LNCAP (cell line): ENCODE results near the gene BBS7.

ENCODE experiments used
- TF ChIP-seq, protein P1 (sequence below): fragments of 450-650 bp; IDR thresholded peaks from 2 replicates; pipeline ENCODE4 v1.5.1; 2017; ENCODE audit warnings: mild to moderate bottlenecking

The BBS7 gene

DNA sequence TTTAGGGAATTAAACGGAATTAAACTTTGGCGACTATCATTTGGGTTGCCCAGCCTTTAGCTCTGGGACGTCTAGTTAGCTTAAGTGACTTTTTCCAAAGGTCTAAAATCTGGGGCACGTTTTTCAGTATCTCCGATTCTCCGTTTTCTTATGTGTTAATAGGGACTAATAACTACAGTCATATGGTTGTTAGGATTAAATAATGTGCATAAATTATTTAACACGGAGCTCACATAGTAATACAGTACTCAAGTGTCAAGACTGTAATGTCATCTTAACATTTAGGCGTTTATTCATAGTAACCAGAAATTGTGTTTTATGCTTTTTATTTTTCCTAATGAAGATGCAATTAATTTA, 46.1 kb downstream of the BBS7 start:
- TF ChIP-seq, protein P1, sequence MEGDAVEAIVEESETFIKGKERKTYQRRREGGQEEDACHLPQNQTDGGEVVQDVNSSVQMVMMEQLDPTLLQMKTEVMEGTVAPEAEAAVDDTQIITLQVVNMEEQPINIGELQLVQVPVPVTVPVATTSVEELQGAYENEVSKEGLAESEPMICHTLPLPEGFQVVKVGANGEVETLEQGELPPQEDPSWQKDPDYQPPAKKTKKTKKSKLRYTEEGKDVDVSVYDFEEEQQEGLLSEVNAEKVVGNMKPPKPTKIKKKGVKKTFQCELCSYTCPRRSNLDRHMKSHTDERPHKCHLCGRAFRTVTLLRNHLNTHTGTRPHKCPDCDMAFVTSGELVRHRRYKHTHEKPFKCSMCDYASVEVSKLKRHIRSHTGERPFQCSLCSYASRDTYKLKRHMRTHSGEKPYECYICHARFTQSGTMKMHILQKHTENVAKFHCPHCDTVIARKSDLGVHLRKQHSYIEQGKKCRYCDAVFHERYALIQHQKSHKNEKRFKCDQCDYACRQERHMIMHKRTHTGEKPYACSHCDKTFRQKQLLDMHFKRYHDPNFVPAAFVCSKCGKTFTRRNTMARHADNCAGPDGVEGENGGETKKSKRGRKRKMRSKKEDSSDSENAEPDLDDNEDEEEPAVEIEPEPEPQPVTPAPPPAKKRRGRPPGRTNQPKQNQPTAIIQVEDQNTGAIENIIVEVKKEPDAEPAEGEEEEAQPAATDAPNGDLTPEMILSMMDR, result no peak

DNA sequence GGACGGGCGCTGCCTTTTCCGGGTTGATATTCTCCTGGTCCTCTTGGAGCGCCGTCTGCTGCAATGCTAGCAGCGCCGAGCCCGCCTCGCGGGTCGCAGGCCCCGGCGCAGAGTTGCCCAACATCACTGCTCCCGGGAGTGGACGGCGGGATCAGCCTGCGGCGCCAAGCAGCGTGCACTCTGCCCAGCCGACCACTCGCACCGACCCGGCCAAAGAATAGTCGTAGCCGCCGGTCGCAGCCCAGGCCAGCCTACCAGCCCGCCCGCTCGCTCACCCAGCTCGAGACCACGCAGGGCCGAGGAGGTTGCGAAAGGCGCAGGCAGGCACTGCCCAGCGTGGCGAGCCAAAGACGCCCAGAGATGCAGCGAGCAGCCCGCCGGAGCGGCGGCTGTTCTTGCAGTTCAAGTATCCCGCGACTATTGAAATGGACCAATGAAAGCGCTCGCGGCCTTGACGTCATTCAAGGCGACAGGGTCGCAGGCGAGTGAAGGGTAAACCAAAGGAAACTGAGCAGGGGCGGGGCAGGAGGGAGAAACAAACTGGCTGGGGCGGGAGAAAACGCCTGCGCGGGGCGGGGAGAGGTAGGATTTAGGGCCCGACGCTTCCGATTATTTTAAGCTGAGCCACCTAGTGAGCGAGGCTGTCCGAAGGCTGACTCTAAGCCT, 46.6 kb downstream of the BBS7 start, which contains the start of gene CCNA2:
CCNA2 (minus strand) TSS at position 379 of the 666 bp plus-strand sequence; CDS start at position 124, 255 bp downstream.
- TF ChIP-seq, protein P1, result no peak

GRCh38 chr4:121822796-121823504, 47.3 kb downstream of the BBS7 start:
- TF ChIP-seq, protein P1, result no peak

GRCh38 chr4:121822047-121822446, 48.2 kb downstream of the BBS7 start:
- TF ChIP-seq, protein P1, result no peak

DNA sequence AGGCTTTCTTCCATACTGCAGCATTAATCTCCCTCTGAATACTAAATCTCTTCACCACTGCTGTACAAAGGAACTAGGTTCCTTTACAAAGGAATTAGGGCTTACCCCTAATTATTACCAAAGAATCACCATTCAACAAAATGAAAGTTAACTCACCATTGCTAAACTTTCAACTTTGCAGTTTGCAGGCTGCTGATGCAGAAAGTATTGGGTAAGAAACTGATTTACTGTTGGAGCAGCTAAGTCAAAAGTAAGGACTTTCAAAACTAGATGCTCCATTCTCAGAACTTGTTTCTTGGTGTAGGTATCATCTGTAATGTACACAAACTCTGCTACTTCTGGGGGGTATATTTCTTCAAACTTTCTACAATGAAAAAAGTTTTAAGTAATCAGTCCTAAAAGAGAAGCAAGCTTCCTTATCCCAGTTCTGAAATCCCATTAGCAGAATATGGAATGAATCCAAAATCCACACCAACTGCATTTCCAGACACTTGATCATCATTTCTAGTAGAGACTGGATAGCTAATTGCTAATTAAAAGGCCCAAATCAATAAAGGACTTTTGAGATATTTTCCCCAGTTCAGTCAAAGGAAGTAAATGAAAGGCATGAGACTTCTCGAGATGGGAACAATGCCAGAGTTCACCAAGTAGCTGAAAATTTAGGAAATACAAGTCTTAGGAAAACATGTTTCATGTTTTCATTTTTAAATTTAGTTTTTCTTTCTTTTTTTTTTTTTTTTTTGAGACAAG, 50.9 kb downstream of the BBS7 start:
- TF ChIP-seq, protein P1, result no peak

- TF ChIP-seq, protein P1, result no peak
Observed at GRCh38 chr4:121818215-121818614, 52.1 kb downstream of the BBS7 start.

GRCh38 chr4:121817701-121818100, 52.6 kb downstream of the BBS7 start:
- TF ChIP-seq, protein P1, result no peak
